CD4-positive, alpha-beta T cell (primary cell): ENCODE measurements around the gene JAK1. TPM values are rescaled to one million over a fixed set of nuclear protein-coding genes. Genes with fewer than 3 reads are reported as not detected.

Source experiments
- ATAC-seq: fragments of 200-7000 bp; cut with Tn5 transposase; one replicate; pipeline ENCODE4 v1.10.0; 2022; ENCODE audit warnings: mild to moderate bottlenecking; ENCODE audit not compliant: poor library complexity
- CTCF ChIA-PET: fragments of 350-600 bp; sonication (Branson Sonifier 250); formaldehyde crosslinking; loops from one replicate; lab custom pipeline; 2021; ENCODE audit warnings: antibody characterized with exemption, inconsistent platforms; lab: Charles Lee
- POLR2A ChIA-PET: fragments of 350-600 bp; sonication (Branson Sonifier 250); formaldehyde crosslinking; loops from one replicate; lab custom pipeline; 2021; ENCODE audit warnings: antibody characterized with exemption, inconsistent platforms; lab: Charles Lee
- DNase-seq, 14 experiments: peaks; one replicate each; pipeline ENCODE4 v3.0.0-alpha.2; 2013 to 2020; ENCODE audit warnings: mixed read lengths in 2 of 14
- H3K27ac ChIP-seq, 2 donors: one replicate each; pipeline versions ENCODE4 v1.5.1 to v1.7.0; 2013; ENCODE audit warnings: low read length in 2 of 2, low read depth in 1 of 2, mild to moderate bottlenecking in 1 of 2
- H3K27me3 ChIP-seq, 2 experiments: 1 replicate in 1 of 2; 2 replicates in 1 of 2; pipeline versions ENCODE4 v1.6.1 to v1.7.0; 2013; ENCODE audit warnings: low read length in 2 of 2, control low read depth in 1 of 2, mild to moderate bottlenecking in 1 of 2, moderate library complexity in 1 of 2; ENCODE audit not compliant: insufficient read depth in 2 of 2, control insufficient read depth in 1 of 2
- H3K36me3 ChIP-seq: one replicate; pipeline ENCODE4 v1.6.1; 2013; ENCODE audit warnings: low read length, control low read depth; ENCODE audit not compliant: insufficient read depth
- H3K4me1 ChIP-seq: one replicate; pipeline ENCODE4 v1.6.1; 2013; ENCODE audit warnings: low read length, control low read depth; ENCODE audit not compliant: insufficient read depth
- H3K4me3 ChIP-seq: one replicate; pipeline ENCODE4 v1.5.1; 2013; ENCODE audit warnings: mild to moderate bottlenecking, low read length, moderate library complexity
- H3K9me3 ChIP-seq, 2 experiments: 1 replicate in 1 of 2; 2 replicates in 1 of 2; pipeline versions ENCODE4 v1.6.1 to v1.7.0; 2013; ENCODE audit warnings: low read length in 2 of 2, mild to moderate bottlenecking in 2 of 2, control low read depth in 1 of 2, moderate library complexity in 1 of 2; ENCODE audit not compliant: control insufficient read depth in 1 of 2, insufficient read depth in 1 of 2
- H3K27ac Mint-ChIP-seq: one replicate; pipeline ENCODE4 v1.8.0; 2020; ENCODE audit warnings: mixed read lengths
- H3K27me3 Mint-ChIP-seq: one replicate; pipeline ENCODE4 v1.8.0; 2021; ENCODE audit warnings: mixed read lengths
- H3K36me3 Mint-ChIP-seq: one replicate; pipeline ENCODE4 v1.8.0; 2021; ENCODE audit warnings: low read depth, mixed read lengths
- H3K4me1 Mint-ChIP-seq: one replicate; pipeline ENCODE4 v1.8.0; 2021; ENCODE audit warnings: low read depth, mixed read lengths
- H3K4me3 Mint-ChIP-seq: one replicate; pipeline ENCODE4 v1.8.0; 2020; ENCODE audit warnings: mild to moderate bottlenecking, mixed read lengths
- H3K9me3 Mint-ChIP-seq: one replicate; pipeline ENCODE4 v1.8.0; 2020; ENCODE audit warnings: mixed read lengths
- intact Hi-C, 2 experiments: fragments of 100-400 bp; cut with DNase I in 1 of 2; cut with micrococcal nuclease in 1 of 2; formaldehyde crosslinking; loops; one replicate each; pipeline versions ENCODE4 v1.15.1 to v1.9.0; 2023 to 2025; cut with DNase I, micrococcal nuclease
- total RNA-seq, 174 experiments: library from RNA in 2 of 174; stranded (reverse) in 2 of 174; gene quantifications; one replicate each; pipeline ENCODE4 v1.2.3 and lab custom pipeline; 2021 to 2026
- TF ChIP-seq, protein P1 (sequence below): fragments of 200-600 bp; IDR thresholded peaks from one replicate; pipeline ENCODE4 v1.8.0; 2022; ENCODE audit warnings: antibody characterized with exemption, mild to moderate bottlenecking

JAK1 gene
- total RNA-seq, 2 experiments from 2014 or later, result 240 to 252 TPM

GRCh38 chr1:64973061-64973647, 6.8 kb upstream of the JAK1 start:
- Mint-ChIP-seq H3K4me3 (no peak overlapping the region), H3K27ac (peak overlapping the region; percentile 13), H3K4me1 (peaks cover 8% of the 10 kb centered on the region), H3K36me3 (no peaks in the 10 kb centered on the region), H3K9me3 (no peaks in the 10 kb centered on the region), H3K27me3 (no peaks in the 10 kb centered on the region)
- no peak overlapping the region for H3K4me3 ChIP-seq
- no peak for DNase-seq
- H3K27me3 ChIP-seq, result no peaks in the 10 kb centered on the region
- intact Hi-C loops, result no loop called here
- no peak for ATAC-seq
- H3K36me3 ChIP-seq, result no peaks in the 10 kb centered on the region
- TF ChIP-seq, protein P1, sequence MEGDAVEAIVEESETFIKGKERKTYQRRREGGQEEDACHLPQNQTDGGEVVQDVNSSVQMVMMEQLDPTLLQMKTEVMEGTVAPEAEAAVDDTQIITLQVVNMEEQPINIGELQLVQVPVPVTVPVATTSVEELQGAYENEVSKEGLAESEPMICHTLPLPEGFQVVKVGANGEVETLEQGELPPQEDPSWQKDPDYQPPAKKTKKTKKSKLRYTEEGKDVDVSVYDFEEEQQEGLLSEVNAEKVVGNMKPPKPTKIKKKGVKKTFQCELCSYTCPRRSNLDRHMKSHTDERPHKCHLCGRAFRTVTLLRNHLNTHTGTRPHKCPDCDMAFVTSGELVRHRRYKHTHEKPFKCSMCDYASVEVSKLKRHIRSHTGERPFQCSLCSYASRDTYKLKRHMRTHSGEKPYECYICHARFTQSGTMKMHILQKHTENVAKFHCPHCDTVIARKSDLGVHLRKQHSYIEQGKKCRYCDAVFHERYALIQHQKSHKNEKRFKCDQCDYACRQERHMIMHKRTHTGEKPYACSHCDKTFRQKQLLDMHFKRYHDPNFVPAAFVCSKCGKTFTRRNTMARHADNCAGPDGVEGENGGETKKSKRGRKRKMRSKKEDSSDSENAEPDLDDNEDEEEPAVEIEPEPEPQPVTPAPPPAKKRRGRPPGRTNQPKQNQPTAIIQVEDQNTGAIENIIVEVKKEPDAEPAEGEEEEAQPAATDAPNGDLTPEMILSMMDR, result no peak
- no peaks in the 10 kb centered on the region for H3K4me1 ChIP-seq
- H3K27ac ChIP-seq, result no peak overlapping the region
- CTCF ChIA-PET, result interaction anchor here (0.6 to 1.2 kb wide), 5 partner anchors 32 to 1404 kb away, joined by 3 read pairs; no protein-coding TSS in a partner anchor
- no peaks in the 10 kb centered on the region for H3K9me3 ChIP-seq
- POLR2A ChIA-PET, result interaction anchor here (0.7 kb wide), 1 partner anchor 95 kb away, joined by 3 read pairs; no protein-coding TSS in a partner anchor

DNA sequence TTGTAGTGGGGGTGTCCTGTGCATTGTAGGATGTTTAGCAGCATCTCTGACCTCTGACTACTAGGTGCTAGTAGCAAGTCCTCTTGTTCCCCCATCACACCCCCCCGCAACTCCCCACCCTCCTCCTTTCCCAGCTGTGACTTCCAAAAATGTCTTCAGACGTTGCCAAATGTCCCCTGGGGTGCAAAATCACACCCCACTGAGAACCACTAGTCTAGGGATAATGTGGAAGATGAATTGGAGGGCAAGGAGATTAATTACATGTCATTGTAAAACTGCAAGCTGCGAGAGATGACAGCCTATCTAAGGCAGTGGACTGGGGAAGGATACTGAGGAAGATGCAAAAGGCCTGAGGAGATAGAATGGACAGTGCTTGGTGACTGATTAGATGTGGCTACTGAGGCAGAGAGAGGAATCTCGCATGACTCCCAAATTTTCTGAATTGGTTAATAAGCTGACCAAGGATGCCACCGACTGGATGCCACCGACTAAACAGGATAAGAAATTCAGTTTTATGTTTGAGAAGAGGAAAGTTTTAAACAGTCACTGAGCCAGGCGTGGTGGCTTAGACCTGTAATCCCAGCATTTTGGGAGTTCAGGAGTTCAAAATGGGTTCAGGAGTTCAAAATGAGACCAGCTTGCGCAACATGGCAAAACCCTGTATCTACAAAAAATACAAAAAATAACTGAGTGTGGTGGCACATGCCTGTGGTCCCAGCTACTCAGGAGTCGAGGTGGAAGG, 3.1 kb upstream of the JAK1 start:
- no peaks in the 10 kb centered on the region for H3K36me3 ChIP-seq
- Mint-ChIP-seq H3K27ac (peak overlapping the region; percentile 21), H3K4me3 (no peak overlapping the region), H3K4me1 (peaks cover 32% of the 10 kb centered on the region), H3K27me3 (no peaks in the 10 kb centered on the region), H3K36me3 (peaks cover 18% of the 10 kb centered on the region), H3K9me3 (no peaks in the 10 kb centered on the region)
- POLR2A ChIA-PET, result interaction anchor here (1.1 kb wide), 1 partner anchor 96 kb away, joined by 5 read pairs; no protein-coding TSS in a partner anchor
- no peak overlapping the region for H3K27ac ChIP-seq
- TF ChIP-seq, protein P1, result no peak
- H3K9me3 ChIP-seq, result no peaks in the 10 kb centered on the region
- H3K27me3 ChIP-seq, result no peaks in the 10 kb centered on the region
- no peak for ATAC-seq
- CTCF ChIA-PET, result interaction anchor here (0.7 to 1.1 kb wide), 2 partner anchors 10 to 33 kb away, joined by 3 to 5 read pairs; no protein-coding TSS in a partner anchor
- intact Hi-C loops, result loop anchor here (5.0 to 10.0 kb wide), 2 partner anchors 93 to 225 kb away; partner anchors contain the start of gene RAVER2 (in 1 of the 2)
- no peak for DNase-seq
- no peak overlapping the region for H3K4me3 ChIP-seq
- H3K4me1 ChIP-seq, result peaks cover 14% of the 10 kb centered on the region

GRCh38 chr1:64967381-64967780, 1.0 kb upstream of the JAK1 start:
- peaks cover 46% of the 10 kb centered on the region for H3K4me1 Mint-ChIP-seq
- intact Hi-C loops, result loop anchor here (2.0 to 10.0 kb wide), 5 partner anchors 33 to 451 kb away; partner anchors contain the start of gene RAVER2 (in 1 of the 2)
- ChIA-PET POLR2A (interaction anchor here (0.8 to 3.7 kb wide), 17 partner anchors 10 to 1957 kb away, joined by 3 to 65 read pairs (median 12); partner anchors contain the start of gene DNAI4), CTCF (interaction anchor here (1.4 to 1.9 kb wide), 2 partner anchors 95 to 108 kb away, joined by 3 to 6 read pairs; no protein-coding TSS in a partner anchor)
- no peak overlapping the region for H3K4me3 ChIP-seq
- ATAC-seq (no peak), DNase-seq (peak in 1 of 14 experiments; percentile 23)
- H3K36me3 Mint-ChIP-seq, result peaks cover 18% of the 10 kb centered on the region
- TF ChIP-seq, protein P1, result no peak
- no peak overlapping the region for H3K27ac ChIP-seq
- no peaks in the 10 kb centered on the region for H3K27me3 ChIP-seq
- no peaks in the 10 kb centered on the region for H3K9me3 Mint-ChIP-seq
- H3K27me3 Mint-ChIP-seq, result no peaks in the 10 kb centered on the region
- H3K4me3 Mint-ChIP-seq, result peak overlapping the region; percentile 98
- peaks cover 28% of the 10 kb centered on the region for H3K4me1 ChIP-seq
- no peaks in the 10 kb centered on the region for H3K36me3 ChIP-seq
- peak overlapping the region; percentile 97 for H3K27ac Mint-ChIP-seq
- H3K9me3 ChIP-seq, result no peaks in the 10 kb centered on the region
